Ishikawa (cell line): ENCODE results near the gene HADHA.

Source experiments
- EP300 ChIP-seq: IDR thresholded peaks from 2 replicates; pipeline ENCODE4 v1.6.1; 2012; ENCODE audit warnings: borderline replicate concordance
- RAD21 ChIP-seq: IDR thresholded peaks from 2 replicates; pipeline ENCODE4 v1.6.1; 2012; ENCODE audit warnings: low read depth
- TF ChIP-seq, protein P1 (sequence below): IDR thresholded peaks from 2 replicates; pipeline ENCODE4 v1.6.1; 2012

GRCh38 chr2:26178246-26178645 lies 66.2 kb downstream of the HADHA start:
- TF ChIP-seq EP300 (no peak), RAD21 (no peak)
- TF ChIP-seq, protein P1, sequence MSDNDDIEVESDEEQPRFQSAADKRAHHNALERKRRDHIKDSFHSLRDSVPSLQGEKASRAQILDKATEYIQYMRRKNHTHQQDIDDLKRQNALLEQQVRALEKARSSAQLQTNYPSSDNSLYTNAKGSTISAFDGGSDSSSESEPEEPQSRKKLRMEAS, result no peak
